Spleen (tissue), 7 donors: ENCODE results near the gene KCNE4.

ENCODE experiments used
- CTCF ChIP-seq, 11 experiments: fragments of 200-600 bp in 7 of 11; fragments of 450-650 bp in 4 of 11; sonication (generic) in 4 of 11; IDR thresholded peaks in 8 of 11; conservative IDR thresholded peaks in 3 of 11; 1 replicate in 7 of 11; 2 replicates in 4 of 11; pipeline versions ENCODE4 v1.4.0 to v1.8.0; 2016 to 2021; ENCODE audit warnings: antibody characterized with exemption in 11 of 11, inconsistent platforms in 4 of 11, mild to moderate bottlenecking in 1 of 11
- POLR2A ChIP-seq, 3 donors: fragments of 450-650 bp; IDR thresholded peaks; one replicate each; pipeline ENCODE4 v1.5.1; 2017; ENCODE audit warnings: antibody characterized with exemption in 3 of 3, mild to moderate bottlenecking in 1 of 3
- donor health status: DM: no; HTN: no; CAD: no; lungs with moderate emphysema.
- donor health status: DM: no; HTN: no; CAD: no.
- donor health status: DM: no; HTN: no; CAD: no.

GRCh38 chr2:223055836-223056235, 3.8 kb downstream of the KCNE4 start:
- TF ChIP-seq POLR2A (IDR thresholded peaks at IDR 0.05) (no peak), CTCF (IDR thresholded peaks at IDR 0.05 in 8 of 11, conservative IDR thresholded peaks at IDR 0.05 in 3 of 11) (no peak)
